HUES64 (cell line): Measurements from ENCODE around the gene CASS4.

Source experiments
- H3K27ac ChIP-seq: 2 replicates; pipeline ENCODE4 v1.7.0; 2013; ENCODE audit warnings: low read depth, low read length, inconsistent platforms
- H3K27me3 ChIP-seq: 2 replicates; pipeline ENCODE4 v1.6.1; 2013; ENCODE audit warnings: mild to moderate bottlenecking, low read length; ENCODE audit not compliant: insufficient read depth
- H3K36me3 ChIP-seq: 2 replicates; pipeline ENCODE4 v1.6.1; 2013; ENCODE audit warnings: mild to moderate bottlenecking, low read length; ENCODE audit not compliant: insufficient read depth
- H3K4me1 ChIP-seq: 2 replicates; pipeline ENCODE4 v1.6.1; 2013; ENCODE audit warnings: mild to moderate bottlenecking, low read length, moderate library complexity; ENCODE audit not compliant: insufficient read depth
- H3K4me3 ChIP-seq: 2 replicates; pipeline ENCODE4 v1.5.1; 2013; ENCODE audit warnings: mild to moderate bottlenecking, low read length, moderate library complexity
- H3K9ac ChIP-seq: 2 replicates; pipeline ENCODE4 v1.6.1; 2013; ENCODE audit warnings: mild to moderate bottlenecking, low read depth, low read length
- H3K9me3 ChIP-seq: 2 replicates; pipeline ENCODE4 v1.6.1; 2013; ENCODE audit warnings: low read depth, low read length; ENCODE audit not compliant: insufficient read depth
- WGBS: fragments of 150-250, 120-280 bp; methylation state at CpG from one replicate; pipeline ENCODE4 v1.1.7; 2013; ENCODE audit warnings: missing lambda C conversion rate; 5-methylcytosine and 5-hydroxymethylcytosine counted together

CASS4 gene

DNA sequence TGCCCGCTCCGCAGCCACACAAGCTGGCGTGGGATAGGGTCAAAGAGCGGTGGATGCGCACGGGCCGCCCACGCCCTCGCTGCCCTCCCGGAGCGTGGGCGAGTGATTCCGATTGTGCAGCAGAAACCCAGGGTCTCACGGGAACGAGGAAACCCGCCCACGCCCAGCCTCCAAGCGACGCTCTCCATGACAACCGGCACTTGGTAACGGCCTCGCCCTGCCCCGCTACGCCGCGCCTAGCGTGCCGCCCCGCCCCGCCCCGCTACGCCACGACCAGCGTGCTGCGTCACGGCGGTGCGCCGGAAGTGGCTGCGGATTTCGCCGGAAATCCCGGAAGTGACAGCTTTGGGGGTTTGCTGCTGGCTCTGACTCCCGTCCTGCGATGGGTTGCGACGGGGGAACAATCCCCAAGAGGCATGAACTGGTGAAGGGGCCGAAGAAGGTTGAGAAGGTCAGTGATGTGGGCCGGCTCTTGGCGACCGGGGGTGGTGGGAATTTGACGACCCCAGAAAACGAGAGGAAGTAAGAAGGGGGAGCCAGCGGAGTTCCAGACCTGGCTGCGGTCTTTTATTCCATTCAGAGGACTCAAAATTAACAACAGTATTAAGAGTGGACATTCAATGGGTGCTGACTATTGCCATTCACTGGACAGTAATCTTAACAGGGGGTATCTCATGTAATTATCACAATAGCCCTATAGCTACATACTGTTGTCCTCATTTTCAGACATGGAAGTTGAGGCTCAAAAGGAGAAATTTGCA is 56.4 kb downstream of the CASS4 start, which contains the start of gene RTF2:
Gene RTF2 (plus strand): TSS at position 312 of the 761 bp plus-strand sequence. CDS start 71 bp downstream, at position 383.
- Histone ChIP-seq H3K4me3 (peak within 1 kb of the TSS; percentile 98), H3K9ac (peak within 1 kb of the TSS; percentile 78), H3K27ac (no peak within 1 kb of the TSS), H3K9me3 (no peaks in the 10 kb centered on the region), H3K27me3 (no peaks in the 10 kb centered on the region; the same call in 1 of the 2 replicates), H3K4me1 (peaks cover 10% of the 10 kb centered on the region; the same call in 1 of the 2 replicates), H3K36me3 (peaks cover 11% of the 10 kb centered on the region)
- WGBS: under 1% methylated on average over 55 of the region's 55 CpGs

DNA sequence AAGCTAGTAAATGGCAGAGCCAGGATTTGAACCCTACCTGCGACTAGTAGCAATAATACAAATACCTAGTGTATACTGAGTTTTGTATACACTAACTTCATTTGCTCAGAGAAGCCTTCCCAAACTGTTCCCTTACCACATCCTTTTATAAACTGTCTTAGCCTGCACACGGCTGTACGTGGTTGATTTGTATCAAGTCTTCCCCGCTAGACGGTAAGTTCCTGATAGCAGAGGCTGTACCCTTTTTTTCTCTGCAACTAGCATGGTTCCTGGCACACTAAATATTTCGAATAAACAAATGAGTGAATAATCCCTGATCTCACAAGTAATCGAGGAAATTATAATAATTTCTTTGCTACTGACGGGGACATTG is 57.0 kb downstream of the CASS4 start:
- Histone ChIP-seq H3K9me3 (no peaks in the 10 kb centered on the region), H3K27me3 (no peaks in the 10 kb centered on the region; the same call in 1 of the 2 replicates), H3K4me3 (peak overlapping the region; percentile 98), H3K9ac (peak overlapping the region; percentile 78), H3K36me3 (peaks cover 16% of the 10 kb centered on the region), H3K27ac (no peak overlapping the region), H3K4me1 (peaks cover 10% of the 10 kb centered on the region; the same call in 1 of the 2 replicates)
- WGBS: 43% methylated on average over 7 of the region's 8 CpGs

DNA sequence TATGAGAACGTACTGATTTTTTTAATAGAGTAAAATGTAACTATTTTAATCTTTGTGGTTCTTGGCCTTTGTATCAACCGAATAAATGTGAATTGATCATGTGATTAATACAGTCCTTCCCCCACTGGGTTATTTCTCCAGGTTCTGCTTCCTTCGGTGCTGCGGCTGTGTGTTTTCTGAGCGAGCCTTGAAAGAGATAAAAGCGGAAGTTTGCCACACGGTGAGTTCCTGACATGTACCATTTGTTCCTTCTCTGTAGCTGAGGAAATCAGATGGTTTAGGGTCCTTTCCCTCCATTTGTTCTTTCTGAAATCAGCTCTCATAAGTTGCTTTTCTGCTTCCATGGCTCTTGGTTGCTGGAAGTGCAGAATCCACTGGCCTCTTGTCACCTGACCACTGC is 71.9 kb downstream of the CASS4 start:
- 95% methylated on average over 6 of the region's 7 CpGs for WGBS
- no peak overlapping the region for H3K4me3 ChIP-seq
- no peaks in the 10 kb centered on the region for H3K4me1 ChIP-seq
- H3K9me3 ChIP-seq: no peaks in the 10 kb centered on the region
- no peak overlapping the region for H3K9ac ChIP-seq
- H3K27ac ChIP-seq: no peak overlapping the region
- peaks cover 75% of the 10 kb centered on the region for H3K36me3 ChIP-seq
- no peaks in the 10 kb centered on the region for H3K27me3 ChIP-seq

GRCh38 chr20:56487216-56487615 is 75.2 kb downstream of the CASS4 start:
- H3K27me3 ChIP-seq: no peaks in the 10 kb centered on the region
- no peaks in the 10 kb centered on the region for H3K9me3 ChIP-seq
- peaks cover 64% of the 10 kb centered on the region for H3K36me3 ChIP-seq
- H3K4me1 ChIP-seq: no peaks in the 10 kb centered on the region
- no peak overlapping the region for H3K9ac ChIP-seq
- no peak overlapping the region for H3K27ac ChIP-seq
- H3K4me3 ChIP-seq: no peak overlapping the region
- 94% methylated on average over 10 of the region's 11 CpGs for WGBS

- Histone ChIP-seq H3K9me3 (no peaks in the 10 kb centered on the region), H3K4me1 (no peaks in the 10 kb centered on the region), H3K27ac (no peak overlapping the region), H3K36me3 (peaks cover 57% of the 10 kb centered on the region), H3K4me3 (no peak overlapping the region), H3K27me3 (no peaks in the 10 kb centered on the region), H3K9ac (no peak overlapping the region)
- WGBS: 94% methylated on average over 5 of the region's 5 CpGs
These were observed 76.5 kb downstream of the CASS4 start for GRCh38 chr20:56488566-56488965.

GRCh38 chr20:56501116-56501515 is 89.1 kb downstream of the CASS4 start:
- H3K4me1 ChIP-seq: no peaks in the 10 kb centered on the region
- H3K27ac ChIP-seq: no peak overlapping the region
- H3K36me3 ChIP-seq: peaks cover 16% of the 10 kb centered on the region; the same call in 1 of the 2 replicates
- no peaks in the 10 kb centered on the region for H3K27me3 ChIP-seq
- no peak overlapping the region for H3K4me3 ChIP-seq
- H3K9ac ChIP-seq: no peak overlapping the region
- H3K9me3 ChIP-seq: no peaks in the 10 kb centered on the region
- 100% methylated on average over 1 of the region's 1 CpG for WGBS

DNA sequence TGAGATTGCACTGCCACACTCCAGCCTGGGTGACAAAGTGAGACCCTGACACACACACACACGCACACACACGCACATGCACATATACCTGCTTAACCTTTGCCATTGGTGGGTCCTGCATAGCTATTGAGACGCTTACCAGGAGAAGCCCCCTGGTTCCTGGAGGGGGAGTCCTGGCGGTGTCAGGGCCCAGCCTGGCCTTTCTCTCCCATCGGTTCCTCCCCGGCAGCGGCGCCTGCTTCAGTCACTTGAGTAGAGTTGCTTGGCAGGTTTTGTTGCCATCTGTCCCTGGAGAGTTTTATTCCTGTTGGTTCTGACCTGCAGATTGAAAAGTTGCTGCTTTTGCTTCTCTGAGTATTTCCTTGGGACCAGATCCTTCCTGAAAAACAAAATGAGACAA is 91.9 kb downstream of the CASS4 start:
- Histone ChIP-seq H3K9ac (no peak overlapping the region), H3K9me3 (no peaks in the 10 kb centered on the region), H3K27me3 (no peaks in the 10 kb centered on the region), H3K27ac (0 out of 2 replicates have a peak overlapping the region, but pooled peaks have one; percentile 18), H3K4me1 (no peaks in the 10 kb centered on the region), H3K36me3 (peaks cover 4% of the 10 kb centered on the region; the same call in 1 of the 2 replicates), H3K4me3 (no peak overlapping the region)
- WGBS: 91% methylated on average over 8 of the region's 8 CpGs

DNA sequence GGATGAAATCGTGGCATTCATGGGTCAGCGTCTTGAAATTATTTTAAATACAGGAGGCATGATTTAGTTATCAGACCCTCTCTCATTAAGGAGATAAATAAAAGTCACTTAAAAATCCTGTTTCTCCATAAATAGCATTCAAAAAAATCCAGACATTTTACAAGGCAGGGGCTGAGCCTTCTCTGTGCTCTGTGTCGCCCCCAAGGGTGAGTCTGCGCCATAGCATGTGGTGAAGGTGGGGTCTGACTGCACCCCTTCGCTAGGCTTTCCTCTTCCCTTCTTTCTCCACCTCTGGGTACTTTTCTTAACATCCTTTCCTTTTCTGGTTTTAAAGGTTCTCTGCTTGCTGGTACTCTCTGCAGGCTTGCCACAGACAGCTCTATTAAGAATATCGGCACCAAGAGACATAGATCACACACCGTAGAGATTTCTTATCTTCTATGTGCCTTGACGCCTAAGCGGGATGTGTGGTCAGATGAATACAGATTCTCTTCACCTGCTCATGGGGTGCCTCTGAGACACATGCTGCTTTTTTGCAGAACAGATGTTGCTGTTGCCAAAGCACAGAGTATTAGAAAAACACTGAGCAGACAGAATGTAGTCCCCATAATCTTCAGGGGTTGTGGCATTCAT is 92.4 kb downstream of the CASS4 start:
- Histone ChIP-seq H3K27me3 (no peaks in the 10 kb centered on the region), H3K36me3 (peaks cover 4% of the 10 kb centered on the region; the same call in 1 of the 2 replicates), H3K27ac (0 out of 2 replicates have a peak overlapping the region, but pooled peaks have one; percentile 18), H3K4me3 (no peak overlapping the region), H3K9me3 (no peaks in the 10 kb centered on the region), H3K4me1 (no peaks in the 10 kb centered on the region), H3K9ac (no peak overlapping the region)
- WGBS: 93% methylated on average over 9 of the region's 9 CpGs

- WGBS: 71% methylated on average over 3 of the region's 3 CpGs
- no peaks in the 10 kb centered on the region for H3K9me3 ChIP-seq
- H3K4me1 ChIP-seq: no peaks in the 10 kb centered on the region
- peaks cover 4% of the 10 kb centered on the region; the same call in 1 of the 2 replicates for H3K36me3 ChIP-seq
- H3K9ac ChIP-seq: no peak overlapping the region
- H3K4me3 ChIP-seq: no peak overlapping the region
- H3K27me3 ChIP-seq: no peaks in the 10 kb centered on the region
- H3K27ac ChIP-seq: no peak overlapping the region
These were observed 94.0 kb downstream of the CASS4 start for GRCh38 chr20:56506103-56506502.
